ENCODE data around the gene KRTAP10-6. TPM values are rescaled to one million over a fixed set of nuclear protein-coding genes. Genes with fewer than 3 reads are reported as not detected.

Gene KRTAP10-6
- total and polyA plus RNA-seq, 7 experiments from 2014 or later: not detected

DNA sequence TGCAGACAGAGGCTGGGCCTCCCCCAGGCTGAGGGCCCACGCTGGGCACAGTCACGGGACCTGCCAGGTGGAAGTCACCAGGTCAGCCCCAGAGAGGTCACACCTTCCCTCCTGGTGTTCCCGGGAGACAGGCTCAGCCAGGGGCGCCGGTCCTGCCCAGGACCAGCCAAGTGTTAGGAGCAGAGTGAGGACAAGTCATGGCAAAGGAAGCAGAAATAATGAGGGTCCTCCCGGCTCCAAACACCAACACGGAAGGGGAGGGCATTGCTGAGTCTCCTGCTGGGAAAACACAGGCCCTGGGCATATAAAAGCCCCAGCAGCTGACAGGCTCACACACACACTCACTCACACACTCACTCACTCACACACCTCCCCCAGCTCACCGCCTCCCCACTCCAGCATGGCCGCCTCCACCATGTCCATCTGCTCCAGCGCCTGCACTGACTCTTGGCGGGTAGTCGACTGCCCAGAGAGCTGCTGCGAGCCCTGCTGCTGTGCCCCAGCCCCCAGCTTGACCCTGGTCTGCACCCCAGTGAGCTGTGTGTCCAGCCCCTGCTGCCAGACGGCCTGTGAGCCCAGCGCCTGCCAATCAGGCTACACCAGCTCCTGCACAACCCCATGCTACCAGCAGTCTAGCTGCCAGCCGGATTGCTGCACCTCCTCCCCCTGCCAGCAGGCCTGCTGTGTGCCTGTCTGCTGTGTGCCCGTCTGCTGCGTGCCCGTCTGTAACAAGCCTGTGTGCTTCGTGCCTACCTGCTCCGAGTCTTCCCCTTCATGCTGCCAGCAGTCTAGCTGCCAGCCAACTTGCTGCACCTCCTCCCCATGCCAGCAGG is 44.9 kb upstream of the KRTAP10-6 start, which contains the start of gene KRTAP10-10:
Gene KRTAP10-10 (plus strand): TSS at position 339 of the 833 bp plus-strand sequence. CDS start 62 bp downstream, at position 401.
- Mint-ChIP-seq H3K27ac (peak within 1 kb of the TSS in 2 of 9 donors; percentile 43 to 59), H3K27me3 (peaks cover 0 to 28% (median 8%) of the 10 kb centered on the region in 5 donors), H3K4me1 (peaks cover 0 to 7% (median 0%) of the 10 kb centered on the region in 7 donors), H3K36me3 (peaks cover 0 to 14% (median 9%) of the 10 kb centered on the region in 5 donors), H3K4me3 (no peak within 1 kb of the TSS), H3K9me3 (peaks cover 9 to 40% (median 19%) of the 10 kb centered on the region in 11 donors)
- no peak within 1 kb of the TSS for H3K4me3 ChIP-seq (ENCODE audit: low read length)
- DNase-seq: no peak
- ATAC-seq: no peak
- no peaks in the 10 kb centered on the region for H3K4me1 ChIP-seq (ENCODE audit: control insufficient read depth in 2 of 2, insufficient read depth in 2 of 2, low read length in 2 of 2)
- H3K9me3 ChIP-seq (ENCODE audit: control insufficient read depth in 2 of 3, low read length in 3 of 3): peaks cover 0 to 13% (median 3%) of the 10 kb centered on the region in 3 experiments
- intact Hi-C loops (cut with micrococcal nuclease): no loop called here
- H3K27ac ChIP-seq (ENCODE audit: low read depth, low read length): no peak within 1 kb of the TSS
- ChIA-PET CTCF (interaction anchor here (1.2 kb wide), 1 partner anchor 9 kb away, joined by 3 read pairs; the partner anchor contains the start of gene KRTAP10-11), POLR2A (no interaction called here)
- no peaks in the 10 kb centered on the region for H3K36me3 ChIP-seq (ENCODE audit: control insufficient read depth in 2 of 3, insufficient read depth in 3 of 3, low read length in 3 of 3)
- H3K27me3 ChIP-seq (ENCODE audit: control insufficient read depth in 2 of 2, insufficient read depth in 2 of 2, low read length in 2 of 2): no peaks in the 10 kb centered on the region

DNA sequence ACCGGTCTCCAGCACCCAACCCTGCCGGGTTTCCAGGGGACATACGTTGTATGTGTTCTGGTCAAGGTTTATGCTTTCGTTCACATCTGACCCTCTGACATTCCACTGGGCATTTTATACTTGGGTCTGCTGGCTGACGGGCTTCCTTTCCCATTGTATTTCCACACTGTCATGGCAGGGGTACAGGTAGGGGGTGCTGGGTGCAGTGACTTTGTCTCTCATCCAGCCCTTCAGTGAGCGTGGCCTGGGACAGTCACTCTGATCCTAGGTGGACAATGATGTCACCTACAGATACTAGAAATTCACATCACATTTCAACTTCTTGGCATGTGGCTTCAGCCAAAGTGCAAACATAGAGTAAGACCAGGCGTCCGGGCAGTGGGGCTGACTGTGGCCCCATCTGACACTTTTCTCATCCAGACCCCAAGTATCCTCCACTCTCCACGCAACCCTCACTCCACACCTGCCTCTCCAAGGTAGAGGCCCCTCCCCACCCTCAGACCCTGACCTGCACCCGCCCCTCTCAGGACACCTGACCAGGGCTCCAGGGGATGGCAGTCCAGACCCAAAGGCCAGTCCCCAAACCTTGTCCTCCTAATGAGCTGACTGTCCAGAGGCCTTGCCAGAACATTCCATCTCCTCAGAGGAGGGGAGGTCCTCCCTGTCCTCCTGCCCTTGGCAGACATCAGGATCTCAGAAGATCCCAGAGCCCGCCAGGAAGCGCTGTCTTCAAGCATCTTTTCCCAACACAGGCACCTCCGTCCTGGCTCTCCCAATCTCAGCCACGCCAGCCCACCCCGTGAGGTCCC is 44.1 kb upstream of the KRTAP10-6 start:
- POLR2A ChIA-PET: no interaction called here
- H3K36me3 ChIP-seq (ENCODE audit: control insufficient read depth in 2 of 3, insufficient read depth in 3 of 3, low read length in 3 of 3): no peaks in the 10 kb centered on the region
- ATAC-seq: no peak
- Mint-ChIP-seq H3K36me3 (peaks cover 0 to 17% (median 8%) of the 10 kb centered on the region in 5 donors), H3K4me3 (no peak overlapping the region), H3K9me3 (peaks cover 17 to 46% (median 26%) of the 10 kb centered on the region in 11 donors), H3K27ac (peak overlapping the region in 2 of 9 donors; percentile 57 to 59), H3K4me1 (peaks cover 0 to 7% (median 1%) of the 10 kb centered on the region in 7 donors), H3K27me3 (peaks cover 0 to 31% (median 8%) of the 10 kb centered on the region in 5 donors)
- no peak overlapping the region for H3K27ac ChIP-seq (ENCODE audit: low read depth, low read length)
- intact Hi-C loops (cut with micrococcal nuclease): no loop called here
- no peak overlapping the region for H3K4me3 ChIP-seq (ENCODE audit: low read length)
- no peaks in the 10 kb centered on the region for H3K27me3 ChIP-seq (ENCODE audit: control insufficient read depth in 2 of 2, insufficient read depth in 2 of 2, low read length in 2 of 2)
- CTCF ChIA-PET: no interaction called here
- H3K9me3 ChIP-seq (ENCODE audit: control insufficient read depth in 2 of 3, low read length in 3 of 3): peaks cover 0 to 19% (median 3%) of the 10 kb centered on the region in 3 experiments
- H3K4me1 ChIP-seq (ENCODE audit: control insufficient read depth in 2 of 2, insufficient read depth in 2 of 2, low read length in 2 of 2): no peaks in the 10 kb centered on the region
- DNase-seq: no peak

DNA sequence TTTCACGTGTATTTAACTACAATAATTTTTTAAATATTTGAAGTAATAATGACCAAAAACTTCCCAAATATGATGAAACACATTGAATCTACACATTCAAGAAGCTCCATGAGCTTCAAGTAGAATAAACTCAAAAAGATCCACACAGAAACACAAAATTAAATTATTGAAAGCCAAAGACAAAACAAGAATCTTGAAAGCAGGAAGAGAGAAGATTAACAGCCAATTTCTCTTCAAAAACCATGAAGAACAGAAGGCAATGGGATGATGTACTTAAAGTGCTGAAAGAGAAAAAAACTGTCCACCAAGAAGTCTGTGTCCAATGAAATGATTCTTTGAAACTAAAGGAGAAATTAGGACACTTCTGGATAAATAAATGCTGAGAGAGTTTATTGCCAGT is 39.8 kb upstream of the KRTAP10-6 start:
- no peak for ATAC-seq
- peak overlapping the region in 2 of 9 donors; percentile 43 to 71 for H3K27ac Mint-ChIP-seq

GRCh38 chr21:44630440-44630839 is 38.1 kb upstream of the KRTAP10-6 start:
- DNase-seq (peak in 1 of 9 donors; percentile 13), ATAC-seq (no peak)
- Histone ChIP-seq H3K9me3 (ENCODE audit: control insufficient read depth in 2 of 3, low read length in 3 of 3) (peaks cover 0 to 25% (median 9%) of the 10 kb centered on the region in 3 experiments), H3K4me1 (ENCODE audit: control insufficient read depth in 2 of 2, insufficient read depth in 2 of 2, low read length in 2 of 2) (peaks cover 20 to 29% of the 10 kb centered on the region in 2 donors), H3K36me3 (ENCODE audit: control insufficient read depth in 2 of 3, insufficient read depth in 3 of 3, low read length in 3 of 3) (no peaks in the 10 kb centered on the region), H3K27ac (ENCODE audit: low read depth, low read length) (peak overlapping the region; percentile 14), H3K4me3 (ENCODE audit: low read length) (peak overlapping the region; percentile 22), H3K27me3 (ENCODE audit: control insufficient read depth in 2 of 2, insufficient read depth in 2 of 2, low read length in 2 of 2) (no peaks in the 10 kb centered on the region)
- Mint-ChIP-seq H3K36me3 (peaks cover 12 to 31% (median 15%) of the 10 kb centered on the region in 5 donors), H3K9me3 (peaks cover 13 to 55% (median 34%) of the 10 kb centered on the region in 11 donors), H3K4me1 (peaks cover 4 to 42% (median 28%) of the 10 kb centered on the region in 7 donors), H3K27me3 (peaks cover 0 to 30% (median 0%) of the 10 kb centered on the region in 5 donors), H3K27ac (peak overlapping the region in 8 of 9 donors; percentile 65 to 88 (median 82)), H3K4me3 (peak overlapping the region in 7 of 10 donors; percentile 25 to 75 (median 53))
- POLR2A ChIA-PET: interaction anchor here (1.0 to 1.4 kb wide), 2 partner anchors 11 to 13 kb away, joined by 4 to 5 read pairs; no protein-coding TSS in a partner anchor
- intact Hi-C loops (cut with micrococcal nuclease): loop anchor here in 1 of 2 donors (5.0 kb wide), 1 partner anchor 42 kb away; no protein-coding TSS in a partner anchor
- CTCF ChIA-PET: no interaction called here

More for the DNA sequence above, 39.8 kb upstream of the KRTAP10-6 start:
- H3K36me3 Mint-ChIP-seq: peaks cover 12 to 31% (median 15%) of the 10 kb centered on the region in 5 donors
- ChIA-PET POLR2A (no interaction called here), CTCF (interaction anchor here (0.9 kb wide), 1 partner anchor 122 kb away, joined by 3 read pairs; no protein-coding TSS in a partner anchor)
- no peak overlapping the region for H3K27ac ChIP-seq (ENCODE audit: low read depth, low read length)
- H3K4me3 ChIP-seq (ENCODE audit: low read length): no peak overlapping the region
- no peaks in the 10 kb centered on the region for H3K36me3 ChIP-seq (ENCODE audit: control insufficient read depth in 2 of 3, insufficient read depth in 3 of 3, low read length in 3 of 3)
- H3K27me3 Mint-ChIP-seq: peaks cover 0 to 35% (median 0%) of the 10 kb centered on the region in 5 donors
- peak overlapping the region in 1 of 10 donors; percentile 45 for H3K4me3 Mint-ChIP-seq
- peaks cover 16 to 20% of the 10 kb centered on the region in 2 donors for H3K4me1 ChIP-seq (ENCODE audit: control insufficient read depth in 2 of 2, insufficient read depth in 2 of 2, low read length in 2 of 2)
- peaks cover 4 to 32% (median 28%) of the 10 kb centered on the region in 7 donors for H3K4me1 Mint-ChIP-seq
- peaks cover 13 to 55% (median 34%) of the 10 kb centered on the region in 11 donors for H3K9me3 Mint-ChIP-seq
- DNase-seq: no peak
- H3K9me3 ChIP-seq (ENCODE audit: control insufficient read depth in 2 of 3, low read length in 3 of 3): peaks cover 0 to 25% (median 9%) of the 10 kb centered on the region in 3 experiments
- no peaks in the 10 kb centered on the region for H3K27me3 ChIP-seq (ENCODE audit: control insufficient read depth in 2 of 2, insufficient read depth in 2 of 2, low read length in 2 of 2)
- intact Hi-C loops (cut with micrococcal nuclease): loop anchor here in 1 of 2 donors (5.0 kb wide), 1 partner anchor 40 kb away; no protein-coding TSS in a partner anchor

DNA sequence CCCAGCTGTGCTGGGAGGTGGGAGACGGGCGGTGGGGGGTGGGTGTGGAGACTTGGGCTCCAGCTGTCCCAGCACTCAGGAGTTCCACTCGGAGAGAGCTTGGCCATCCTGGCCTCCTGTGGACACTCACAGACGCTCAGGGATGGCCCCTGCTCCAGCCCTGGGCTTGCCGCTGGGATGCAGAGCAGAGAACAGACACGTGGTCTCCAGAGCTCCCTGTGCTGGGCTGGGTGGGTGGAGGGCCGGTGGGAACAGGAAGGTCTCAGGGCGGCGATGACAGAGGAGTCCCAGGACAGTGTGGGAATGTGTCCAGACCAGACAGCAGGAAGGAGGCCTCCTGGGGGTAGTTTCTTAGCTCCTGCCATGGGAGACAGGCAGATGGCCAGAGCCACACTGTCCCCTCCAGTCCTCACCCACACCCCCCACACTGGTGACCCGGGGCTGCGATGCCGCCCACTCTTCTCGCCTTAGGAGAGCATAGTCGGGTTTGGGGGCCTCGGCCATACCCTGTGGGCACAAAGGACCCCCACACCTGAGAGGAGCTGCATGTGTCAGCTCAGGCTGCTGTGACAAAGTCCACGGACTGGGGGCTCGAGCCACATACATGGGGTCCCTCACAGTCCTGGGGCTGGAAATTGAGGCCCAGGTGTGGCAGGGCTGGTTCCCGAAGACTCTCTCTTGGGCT is 36.5 kb upstream of the KRTAP10-6 start:
- Histone ChIP-seq H3K9me3 (ENCODE audit: control insufficient read depth in 2 of 3, low read length in 3 of 3) (peaks cover 0 to 32% (median 9%) of the 10 kb centered on the region in 3 experiments), H3K27me3 (ENCODE audit: control insufficient read depth in 2 of 2, insufficient read depth in 2 of 2, low read length in 2 of 2) (no peaks in the 10 kb centered on the region), H3K27ac (ENCODE audit: low read depth, low read length) (no peak overlapping the region), H3K4me1 (ENCODE audit: control insufficient read depth in 2 of 2, insufficient read depth in 2 of 2, low read length in 2 of 2) (peaks cover 20 to 29% of the 10 kb centered on the region in 2 donors), H3K4me3 (ENCODE audit: low read length) (no peak overlapping the region), H3K36me3 (ENCODE audit: control insufficient read depth in 2 of 3, insufficient read depth in 3 of 3, low read length in 3 of 3) (no peaks in the 10 kb centered on the region)
- peaks cover 19 to 44% (median 24%) of the 10 kb centered on the region in 5 donors for H3K36me3 Mint-ChIP-seq
- DNase-seq: no peak
- peak overlapping the region in 3 of 9 donors; percentile 51 to 88 (median 81) for H3K27ac Mint-ChIP-seq
- ATAC-seq: no peak
- H3K4me3 Mint-ChIP-seq: peak overlapping the region in 1 of 10 donors; percentile 75
- peaks cover 4 to 43% (median 27%) of the 10 kb centered on the region in 7 donors for H3K4me1 Mint-ChIP-seq
- H3K27me3 Mint-ChIP-seq: peaks cover 0 to 27% (median 0%) of the 10 kb centered on the region in 5 donors
- CTCF ChIA-PET: interaction anchor here (0.5 kb wide), 1 partner anchor 246 kb away, joined by 4 read pairs; no protein-coding TSS in a partner anchor
- intact Hi-C loops (cut with micrococcal nuclease): no loop called here
- H3K9me3 Mint-ChIP-seq: peaks cover 17 to 58% (median 40%) of the 10 kb centered on the region in 11 donors
- POLR2A ChIA-PET: no interaction called here

Measured in naive thymus-derived CD4-positive, alpha-beta T cell (primary cell).